ENCODE measurements around the gene MBP.

The MBP gene

DNA sequence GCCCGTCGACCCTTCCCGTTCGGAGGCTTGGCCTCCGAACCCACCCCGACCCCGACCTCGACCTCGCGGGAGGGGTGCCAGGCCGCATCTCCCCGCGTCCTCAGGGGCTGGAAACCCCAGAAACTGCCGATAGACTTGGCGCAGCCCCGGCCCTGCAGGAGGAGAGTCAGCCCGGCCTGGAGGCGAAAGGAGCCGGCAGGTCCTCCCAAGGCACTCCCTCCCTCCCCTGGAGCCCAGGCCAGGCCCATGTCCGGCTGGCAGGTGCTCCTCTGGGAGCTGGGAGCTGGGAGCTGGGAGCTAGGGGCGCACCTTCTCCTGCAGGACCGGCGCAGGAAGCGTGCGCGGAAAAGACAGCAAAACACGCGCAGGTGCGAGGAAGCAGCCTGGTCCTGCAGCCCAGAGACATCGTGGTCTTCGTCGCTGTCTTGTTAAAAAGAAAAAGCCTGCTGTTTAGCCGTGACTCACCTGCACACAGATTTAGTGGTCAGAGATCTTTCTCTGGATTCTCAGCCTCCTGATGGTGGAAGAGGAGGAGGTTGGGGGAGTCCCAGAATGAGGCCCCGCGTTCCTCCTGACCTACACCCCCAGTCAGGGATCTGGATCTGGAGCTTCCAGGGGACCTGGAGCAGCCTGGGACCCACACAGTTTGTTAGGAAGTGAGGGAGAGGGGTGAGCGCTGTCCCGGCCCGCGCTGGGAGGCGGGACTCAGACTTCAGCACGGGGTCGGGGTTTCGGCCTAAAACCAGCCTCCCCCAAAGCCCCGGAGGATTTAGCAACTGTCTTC, 660 bp upstream of the MBP start:
- TF ChIP-seq FOXP2 (optimal IDR thresholded peaks at IDR 0.05; ENCODE audit: control extremely low read depth, extremely low read length, insufficient read depth) (no peak), EZH2 (IDR thresholded peaks at IDR 0.05) (no peak), POLR2AphosphoS5 (IDR thresholded peaks at IDR 0.05; ENCODE audit: borderline replicate concordance, low read depth, low read length) (no peak)
- Histone ChIP-seq H3K27ac (no peak overlapping the region), H3K36me3 (ENCODE audit: insufficient read depth, low read length) (no peaks in the 10 kb centered on the region), H3K4me3 (no peak overlapping the region), H3K9me3 (ENCODE audit: low read depth, low read length) (no peaks in the 10 kb centered on the region), H3K9ac (ENCODE audit: insufficient read length) (no peak overlapping the region)
- DNase-seq (ENCODE audit: low read depth, low spot score), result no peak

DNA sequence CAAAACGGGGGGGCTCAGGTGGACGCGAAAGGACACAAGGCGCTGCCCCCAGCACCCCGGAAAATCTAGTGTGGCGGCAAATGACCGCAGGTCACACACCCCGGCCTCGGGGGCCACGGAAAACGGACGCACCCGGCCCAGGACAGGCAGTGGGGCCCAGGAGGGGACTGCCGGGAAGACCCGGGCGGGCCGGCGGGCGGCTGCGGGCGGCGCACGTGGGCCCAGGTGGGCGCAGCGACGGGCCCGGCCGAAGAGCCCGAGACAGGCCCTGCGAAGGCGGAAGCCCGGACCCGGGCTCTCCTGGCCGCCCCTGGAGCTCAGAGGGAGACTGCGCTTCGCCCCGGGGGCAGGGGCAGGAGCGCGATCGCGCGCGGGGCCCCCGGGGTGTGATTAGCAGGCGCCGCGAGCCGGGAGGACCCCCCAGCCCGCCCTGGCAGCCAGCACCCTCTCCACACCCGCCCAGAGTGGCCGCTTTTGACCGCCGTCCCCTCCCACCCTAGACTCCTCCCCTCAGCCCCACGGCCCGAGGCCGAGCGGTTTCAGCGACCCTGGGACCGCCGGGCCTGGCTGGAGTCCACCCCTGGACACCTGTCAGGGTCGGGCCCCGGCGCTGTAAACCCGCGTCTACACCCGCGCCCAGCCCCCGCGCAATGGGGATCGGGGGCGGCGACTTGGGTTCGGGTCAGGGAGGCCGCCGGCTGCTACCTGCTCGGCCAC, 773 bp downstream of the MBP start:
- Histone ChIP-seq H3K27ac (no peak overlapping the region), H3K9me3 (ENCODE audit: low read depth, low read length) (no peaks in the 10 kb centered on the region), H3K9ac (ENCODE audit: insufficient read length) (no peak overlapping the region), H3K36me3 (ENCODE audit: insufficient read depth, low read length) (no peaks in the 10 kb centered on the region), H3K4me3 (peak overlapping the region; percentile 36)
- TF ChIP-seq EZH2 (IDR thresholded peaks at IDR 0.05) (no peak), POLR2AphosphoS5 (IDR thresholded peaks at IDR 0.05; ENCODE audit: borderline replicate concordance, low read depth, low read length) (no peak), FOXP2 (optimal IDR thresholded peaks at IDR 0.05; ENCODE audit: control extremely low read depth, extremely low read length, insufficient read depth) (no peak)
- no peak for DNase-seq (ENCODE audit: low read depth, low spot score)

DNA sequence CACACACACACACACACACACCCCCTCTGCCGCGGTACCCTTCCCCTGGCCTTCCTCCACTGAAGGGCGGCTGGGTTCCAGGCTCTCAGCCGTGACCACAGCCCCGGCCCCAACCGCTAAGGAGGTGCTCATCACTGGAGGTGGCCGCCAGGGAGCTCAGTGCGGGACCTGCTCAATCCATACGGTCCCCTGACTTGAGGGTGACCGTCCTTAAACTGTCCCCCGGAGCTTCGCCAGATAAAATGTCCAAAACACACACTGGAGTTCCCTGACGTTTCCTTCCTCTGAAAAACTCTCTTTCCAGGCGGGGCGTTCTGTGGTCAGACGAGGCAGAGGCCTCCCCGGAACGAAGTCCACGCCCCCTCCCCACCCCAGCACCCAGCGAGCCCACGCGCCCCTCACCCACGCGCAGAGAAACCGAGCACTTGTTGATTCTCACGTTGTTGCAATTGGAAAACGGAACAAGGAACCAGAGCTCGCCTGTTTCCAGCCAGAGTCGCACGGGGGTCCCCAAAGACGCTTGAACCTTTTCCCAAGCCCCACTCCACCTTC, 1.4 kb downstream of the MBP start:
- no peak overlapping the region for H3K9ac ChIP-seq (ENCODE audit: insufficient read length)
- H3K27ac ChIP-seq, result no peak overlapping the region
- no peak for DNase-seq (ENCODE audit: low read depth, low spot score)
- no peaks in the 10 kb centered on the region for H3K36me3 ChIP-seq (ENCODE audit: insufficient read depth, low read length)
- no peaks in the 10 kb centered on the region for H3K9me3 ChIP-seq (ENCODE audit: low read depth, low read length)
- peak overlapping the region; percentile 36 for H3K4me3 ChIP-seq
- no peak for TF ChIP-seq POLR2AphosphoS5 (IDR thresholded peaks at IDR 0.05; ENCODE audit: borderline replicate concordance, low read depth, low read length)
- no peak for TF ChIP-seq FOXP2 (optimal IDR thresholded peaks at IDR 0.05; ENCODE audit: control extremely low read depth, extremely low read length, insufficient read depth)
- TF ChIP-seq EZH2 (IDR thresholded peaks at IDR 0.05), result no peak

- Histone ChIP-seq H3K9ac (ENCODE audit: insufficient read length) (no peak overlapping the region), H3K4me3 (no peak overlapping the region), H3K36me3 (ENCODE audit: insufficient read depth, low read length) (no peaks in the 10 kb centered on the region), H3K9me3 (ENCODE audit: low read depth, low read length) (no peaks in the 10 kb centered on the region), H3K27ac (no peak overlapping the region)
- TF ChIP-seq EZH2 (IDR thresholded peaks at IDR 0.05), result no peak
- no peak for TF ChIP-seq FOXP2 (optimal IDR thresholded peaks at IDR 0.05; ENCODE audit: control extremely low read depth, extremely low read length, insufficient read depth)
- no peak for DNase-seq (ENCODE audit: low read depth, low spot score)
Observed at GRCh38 chr18:77130229-77131099, 2.1 kb downstream of the MBP start.

GRCh38 chr18:77129150-77129551, 3.4 kb downstream of the MBP start:
- DNase-seq (ENCODE audit: low read depth, low spot score), result no peak
- no peaks in the 10 kb centered on the region for H3K36me3 ChIP-seq (ENCODE audit: insufficient read depth, low read length)

DNA sequence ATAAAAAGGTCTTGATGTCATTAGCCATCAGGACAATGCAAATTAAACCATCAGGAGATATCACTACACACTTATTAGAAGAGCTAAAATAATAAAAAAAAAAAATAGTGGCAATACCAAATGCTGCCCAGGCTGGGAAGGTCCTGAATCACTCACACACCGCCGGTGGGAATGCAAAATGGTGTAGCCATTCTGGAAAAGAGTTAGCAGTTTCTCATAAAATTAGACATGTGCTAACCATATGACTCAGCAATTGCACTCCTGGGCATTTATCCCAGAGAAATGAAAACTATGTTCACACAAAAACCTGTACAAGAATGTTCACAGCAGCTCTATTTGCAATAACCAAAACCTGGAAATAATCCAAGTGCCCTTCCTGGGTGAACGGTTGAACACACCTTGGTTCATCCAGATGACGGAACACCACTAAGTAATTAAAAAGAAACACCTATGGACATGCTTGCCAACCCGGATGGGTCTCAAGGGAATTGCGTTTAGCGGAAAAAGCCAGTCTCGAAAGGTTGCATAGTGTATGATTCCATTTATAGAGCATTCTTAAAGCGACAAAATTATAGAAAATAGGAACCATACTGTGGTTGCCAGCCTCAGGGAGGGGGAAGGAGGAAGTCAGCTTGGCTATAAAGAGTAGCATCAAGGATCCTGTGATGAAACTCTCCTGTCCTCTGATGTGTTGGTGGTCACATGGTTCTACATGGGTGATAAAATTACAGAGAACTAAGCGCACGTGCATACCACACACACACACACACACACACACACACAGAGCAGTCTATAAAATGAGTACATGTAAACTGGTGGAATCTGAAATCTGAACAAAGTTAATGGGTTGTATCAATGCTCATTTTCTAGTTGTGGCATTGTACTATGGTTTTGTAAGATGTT, 4.6 kb downstream of the MBP start:
- Histone ChIP-seq H3K4me3 (no peak overlapping the region; the same call in 1 of the 2 replicates), H3K9ac (ENCODE audit: insufficient read length) (no peak overlapping the region), H3K9me3 (ENCODE audit: low read depth, low read length) (no peaks in the 10 kb centered on the region), H3K36me3 (ENCODE audit: insufficient read depth, low read length) (no peaks in the 10 kb centered on the region), H3K27ac (peak overlapping the region; percentile 83; the same call in 1 of the 2 replicates)
- no peak for DNase-seq (ENCODE audit: low read depth, low spot score)
- TF ChIP-seq POLR2AphosphoS5 (IDR thresholded peaks at IDR 0.05; ENCODE audit: borderline replicate concordance, low read depth, low read length) (no peak), EZH2 (IDR thresholded peaks at IDR 0.05) (no peak), FOXP2 (optimal IDR thresholded peaks at IDR 0.05; ENCODE audit: control extremely low read depth, extremely low read length, insufficient read depth) (no peak)

More at GRCh38 chr18:77129150-77129551, 3.4 kb downstream of the MBP start:
- Histone ChIP-seq H3K9ac (ENCODE audit: insufficient read length) (no peak overlapping the region), H3K27ac (no peak overlapping the region), H3K4me3 (no peak overlapping the region), H3K9me3 (ENCODE audit: low read depth, low read length) (no peaks in the 10 kb centered on the region)
- TF ChIP-seq FOXP2 (optimal IDR thresholded peaks at IDR 0.05; ENCODE audit: control extremely low read depth, extremely low read length, insufficient read depth) (no peak), EZH2 (IDR thresholded peaks at IDR 0.05) (no peak), POLR2AphosphoS5 (IDR thresholded peaks at IDR 0.05; ENCODE audit: borderline replicate concordance, low read depth, low read length) (no peak)

GRCh38 chr18:77124452-77124922, 8.1 kb downstream of the MBP start:
- H3K27ac ChIP-seq, result no peak overlapping the region
- no peak for DNase-seq (ENCODE audit: low read depth, low spot score)
- H3K9me3 ChIP-seq (ENCODE audit: low read depth, low read length), result no peaks in the 10 kb centered on the region
- no peak overlapping the region for H3K9ac ChIP-seq (ENCODE audit: insufficient read length)
- no peaks in the 10 kb centered on the region for H3K36me3 ChIP-seq (ENCODE audit: insufficient read depth, low read length)
- TF ChIP-seq POLR2AphosphoS5 (IDR thresholded peaks at IDR 0.05; ENCODE audit: borderline replicate concordance, low read depth, low read length) (no peak), FOXP2 (optimal IDR thresholded peaks at IDR 0.05; ENCODE audit: control extremely low read depth, extremely low read length, insufficient read depth) (no peak), EZH2 (IDR thresholded peaks at IDR 0.05) (no peak)
- no peak overlapping the region for H3K4me3 ChIP-seq
